Keratinocyte (primary cell): ENCODE measurements around the gene CLBA1. TPM values are rescaled to one million over a fixed set of nuclear protein-coding genes. Genes with fewer than 3 reads are reported as not detected.

ENCODE experiments used
- DNase-seq: peaks from one replicate; pipeline ENCODE4 v3.0.0-alpha.2; 2011; ENCODE audit warnings: low read depth, missing footprints, low spot score
- FAIRE-seq: peaks from 2 replicates; lab custom pipeline; 2011; peaks lifted over from hg19 to GRCh38; lab: Jason Lieb, UNC
- H2AFZ ChIP-seq: 2 replicates; pipeline ENCODE4 v1.6.0; 2012; ENCODE audit warnings: low read length, control low read depth, inconsistent platforms; ENCODE audit not compliant: control insufficient read depth
- H3K27ac ChIP-seq: 2 replicates; pipeline ENCODE4 v1.5.1; 2011; ENCODE audit warnings: low read length; ENCODE audit not compliant: control insufficient read depth, insufficient read depth
- H3K27me3 ChIP-seq: 3 replicates; pipeline ENCODE4 v1.6.0; 2011; ENCODE audit warnings: low read length; ENCODE audit not compliant: control insufficient read depth, insufficient read depth; ENCODE audit errors: extremely low read depth
- H3K36me3 ChIP-seq, 2 experiments: 2 replicates in 1 of 2; 3 replicates in 1 of 2; pipeline ENCODE4 v1.5.1; 2011; ENCODE audit warnings: low read length in 2 of 2, mild to moderate bottlenecking in 1 of 2; ENCODE audit not compliant: control insufficient read depth in 2 of 2, insufficient read depth in 2 of 2; ENCODE audit errors: extremely low read depth in 1 of 2
- H3K4me1 ChIP-seq: 3 replicates; pipeline ENCODE4 v1.5.1; 2011; ENCODE audit warnings: low read length; ENCODE audit not compliant: control insufficient read depth, insufficient read depth; ENCODE audit errors: extremely low read depth
- H3K4me2 ChIP-seq: 3 replicates; pipeline ENCODE4 v1.6.0; 2011; ENCODE audit warnings: low read depth, low read length; ENCODE audit not compliant: control insufficient read depth, insufficient read depth; ENCODE audit errors: extremely low read depth
- H3K4me3 ChIP-seq, 3 experiments: fragments of 200-600 bp in 1 of 3; sonication (generic) in 1 of 3; 2 replicates in 2 of 3; 3 replicates in 1 of 3; pipeline ENCODE4 v1.5.1; 2011 to 2016; ENCODE audit warnings: low read length in 3 of 3, mild to moderate bottlenecking in 3 of 3, control low read depth in 2 of 3, inconsistent platforms in 1 of 3, low read depth in 1 of 3, mixed read lengths in 1 of 3, mixed run types in 1 of 3, moderate library complexity in 1 of 3; ENCODE audit not compliant: control insufficient read depth in 2 of 3, insufficient read depth in 2 of 3; ENCODE audit errors: extremely low read depth in 1 of 3
- H3K79me2 ChIP-seq: 2 replicates; pipeline ENCODE4 v1.6.0; 2012; ENCODE audit warnings: low read length; ENCODE audit not compliant: control insufficient read depth, insufficient read depth
- H3K9ac ChIP-seq: 3 replicates; pipeline ENCODE4 v1.6.0; 2011; ENCODE audit warnings: low read length; ENCODE audit not compliant: control insufficient read depth, insufficient read depth; ENCODE audit errors: extremely low read depth
- H3K9me1 ChIP-seq: 3 replicates; pipeline ENCODE4 v1.6.0; 2011; ENCODE audit warnings: low read length; ENCODE audit not compliant: control insufficient read depth, insufficient read depth; ENCODE audit errors: extremely low read depth
- H3K9me3 ChIP-seq: 2 replicates; pipeline ENCODE4 v1.5.1; 2012; ENCODE audit warnings: low read depth, low read length; ENCODE audit not compliant: control insufficient read depth
- H4K20me1 ChIP-seq: 3 replicates; pipeline ENCODE4 v1.6.0; 2011; ENCODE audit warnings: low read length; ENCODE audit not compliant: control insufficient read depth, insufficient read depth; ENCODE audit errors: extremely low read depth
- EZH2 ChIP-seq: IDR thresholded peaks from one replicate; pipeline ENCODE4 v1.6.1; 2012; ENCODE audit warnings: inconsistent platforms, mild to moderate bottlenecking, low read length, moderate library complexity
- dilution Hi-C: fragments of 300-500 bp; cut with MboI; formaldehyde crosslinking; loops from one replicate; pipeline ENCODE4 v1.7.0; 2020; ENCODE audit warnings: low sequenced_read_pairs; ENCODE audit not compliant: extremely low pct_ligation_motif_present
- polyA plus RNA-seq, 5 experiments: library from polyadenylated mRNA; depleted of rRNA in 3 of 5; stranded (reverse) in 3 of 5; stranded (forward) in 1 of 5; unstranded in 1 of 5; fragments of >200 nt; gene quantifications; 1 replicate in 1 of 5; 2 replicates in 3 of 5; 3 replicates in 1 of 5; pipeline versions ENCODE4 v1.2.1 to v1.2.3, GENCODE V29; 2011 to 2012; ENCODE audit warnings: missing spikeins in 2 of 5, low read depth in 1 of 5, low replicate concordance in 1 of 5
- TF ChIP-seq, protein P1 (sequence below), 3 experiments: IDR thresholded peaks in 1 of 3; conservative IDR thresholded peaks in 1 of 3; optimal IDR thresholded peaks in 1 of 3; 2 replicates in 2 of 3; 3 replicates in 1 of 3; pipeline versions ENCODE3 to v1.5.1; 2011; ENCODE audit warnings: low read length in 3 of 3, mild to moderate bottlenecking in 3 of 3, moderate library complexity in 2 of 3, control low read depth in 1 of 3, inconsistent platforms in 1 of 3; ENCODE audit not compliant: insufficient read depth in 2 of 3; ENCODE audit errors: extremely low read depth in 1 of 3

CLBA1 gene
- polyA plus RNA-seq, 1 donor (not counting 4 experiments of a cell fraction or from before 2014, with no cell fraction given), result 8.6 TPM

- peaks cover 2% of the 10 kb centered on the region for H3K9me1 ChIP-seq
- H3K4me2 ChIP-seq, result no peak overlapping the region
- DNase-seq, result no peak
- H3K27ac ChIP-seq, result no peak overlapping the region
- H3K79me2 ChIP-seq, result no peaks in the 10 kb centered on the region
- H2AFZ ChIP-seq, result no peak overlapping the region
- peaks cover 17% of the 10 kb centered on the region for H3K27me3 ChIP-seq
- no peak overlapping the region for H3K4me3 ChIP-seq
- H3K36me3 ChIP-seq, result peaks cover 19 to 24% of the 10 kb centered on the region in 2 experiments
- no peaks in the 10 kb centered on the region for H3K4me1 ChIP-seq
- no peak for FAIRE-seq
- no peaks in the 10 kb centered on the region for H3K9me3 ChIP-seq
- dilution Hi-C loops, result no loop called here
- no peaks in the 10 kb centered on the region for H4K20me1 ChIP-seq
- no peak for TF ChIP-seq EZH2
- TF ChIP-seq, protein P1, sequence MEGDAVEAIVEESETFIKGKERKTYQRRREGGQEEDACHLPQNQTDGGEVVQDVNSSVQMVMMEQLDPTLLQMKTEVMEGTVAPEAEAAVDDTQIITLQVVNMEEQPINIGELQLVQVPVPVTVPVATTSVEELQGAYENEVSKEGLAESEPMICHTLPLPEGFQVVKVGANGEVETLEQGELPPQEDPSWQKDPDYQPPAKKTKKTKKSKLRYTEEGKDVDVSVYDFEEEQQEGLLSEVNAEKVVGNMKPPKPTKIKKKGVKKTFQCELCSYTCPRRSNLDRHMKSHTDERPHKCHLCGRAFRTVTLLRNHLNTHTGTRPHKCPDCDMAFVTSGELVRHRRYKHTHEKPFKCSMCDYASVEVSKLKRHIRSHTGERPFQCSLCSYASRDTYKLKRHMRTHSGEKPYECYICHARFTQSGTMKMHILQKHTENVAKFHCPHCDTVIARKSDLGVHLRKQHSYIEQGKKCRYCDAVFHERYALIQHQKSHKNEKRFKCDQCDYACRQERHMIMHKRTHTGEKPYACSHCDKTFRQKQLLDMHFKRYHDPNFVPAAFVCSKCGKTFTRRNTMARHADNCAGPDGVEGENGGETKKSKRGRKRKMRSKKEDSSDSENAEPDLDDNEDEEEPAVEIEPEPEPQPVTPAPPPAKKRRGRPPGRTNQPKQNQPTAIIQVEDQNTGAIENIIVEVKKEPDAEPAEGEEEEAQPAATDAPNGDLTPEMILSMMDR (optimal IDR thresholded peaks at IDR 0.05 in 1 of 3, IDR thresholded peaks at IDR 0.05 in 1 of 3, conservative IDR thresholded peaks at IDR 0.05 in 1 of 3; ENCODE audit: extremely low read depth in 1 of 3, insufficient read depth in 2 of 3, low read length in 3 of 3), result peak in 1 of 3 experiments; percentile 2
- H3K9ac ChIP-seq, result no peak overlapping the region
These were observed 49.0 kb upstream of the CLBA1 start for GRCh38 chr14:104936361-104937155.

- Histone ChIP-seq H4K20me1 (no peaks in the 10 kb centered on the region), H3K27ac (no peak overlapping the region), H3K4me3 (no peak overlapping the region), H3K27me3 (peaks cover 12% of the 10 kb centered on the region), H3K4me1 (no peaks in the 10 kb centered on the region), H3K9me3 (no peaks in the 10 kb centered on the region), H3K79me2 (no peaks in the 10 kb centered on the region), H2AFZ (no peak overlapping the region), H3K9ac (no peak overlapping the region), H3K9me1 (peaks cover 2% of the 10 kb centered on the region), H3K36me3 (peaks cover 25 to 30% of the 10 kb centered on the region in 2 experiments), H3K4me2 (no peak overlapping the region)
- dilution Hi-C loops, result no loop called here
- TF ChIP-seq, protein P1 (optimal IDR thresholded peaks at IDR 0.05 in 1 of 3, IDR thresholded peaks at IDR 0.05 in 1 of 3, conservative IDR thresholded peaks at IDR 0.05 in 1 of 3; ENCODE audit: extremely low read depth in 1 of 3, insufficient read depth in 2 of 3, low read length in 3 of 3), result no peak
- TF ChIP-seq EZH2, result no peak
- FAIRE-seq, result no peak
- no peak for DNase-seq
These were observed 48.4 kb upstream of the CLBA1 start for GRCh38 chr14:104937161-104937560.
